GM19351 (cell line): ENCODE results near the gene NPIPA5.
"Not testable (repeated sequence)": the region's sequence is repeated elsewhere in the genome, so short reads cannot be mapped to it uniquely, and the experiment has no call there.

ENCODE experiments used
- ATAC-seq: cut with Tn5 transposase; IDR thresholded peaks from one replicate; pipeline ENCODE4 v1.9.1; 2021; ENCODE audit warnings: mild to moderate bottlenecking, moderate library complexity; ENCODE audit not compliant: unreplicated experiment

The NPIPA5 gene

GRCh38 chr16:15378194-15378593, at the start of gene NPIPA5:
TSS of gene NPIPA5 (minus strand) at chr16:15378294. CDS start at chr16:15378294, 0 bp downstream.
- not testable (repeated sequence) for ATAC-seq

GRCh38 chr16:15427648-15428239, 49.6 kb upstream of the NPIPA5 start:
- ATAC-seq, result no peak

DNA sequence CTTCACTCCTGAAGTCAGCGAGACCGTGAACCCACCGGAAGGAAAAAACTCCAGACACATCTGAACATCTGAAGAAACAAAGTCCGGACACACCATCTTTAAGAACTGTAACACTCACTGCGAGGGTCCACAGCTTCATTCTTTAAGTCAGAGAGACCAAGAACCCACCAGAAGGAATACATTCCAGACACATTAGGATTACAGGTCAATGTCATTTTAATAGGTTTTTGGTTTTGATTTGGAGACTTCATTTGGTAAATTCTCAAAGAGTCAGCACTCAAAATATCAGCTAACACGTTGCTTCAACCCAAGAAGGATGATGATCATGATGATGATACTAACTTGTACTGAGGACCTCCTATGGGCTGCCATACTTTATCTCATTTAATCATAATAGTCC, 48.7 kb upstream of the NPIPA5 start:
- no peak for ATAC-seq

- ATAC-seq, result no peak
Measured at GRCh38 chr16:15425861-15426260, 47.8 kb upstream of the NPIPA5 start.

DNA sequence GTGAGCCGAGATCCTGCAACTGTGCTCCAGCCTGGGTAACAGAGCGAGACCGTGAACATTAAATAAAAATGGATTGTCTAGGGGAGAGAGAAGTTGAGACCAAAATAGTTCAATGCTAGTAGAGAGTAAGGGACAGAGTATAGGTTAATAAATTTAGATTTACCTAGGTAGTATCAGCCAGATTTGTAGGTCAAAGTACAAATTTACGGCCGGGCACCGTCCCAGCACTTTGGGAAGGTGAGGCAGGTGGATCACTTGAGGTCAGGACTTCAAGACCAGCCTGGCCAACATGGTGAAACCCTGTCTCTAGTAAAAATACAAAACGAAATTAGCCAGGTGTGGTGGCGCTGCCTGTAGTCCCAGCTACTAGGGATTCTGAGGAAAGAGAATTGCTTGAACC, 44.1 kb upstream of the NPIPA5 start:
- no peak for ATAC-seq

DNA sequence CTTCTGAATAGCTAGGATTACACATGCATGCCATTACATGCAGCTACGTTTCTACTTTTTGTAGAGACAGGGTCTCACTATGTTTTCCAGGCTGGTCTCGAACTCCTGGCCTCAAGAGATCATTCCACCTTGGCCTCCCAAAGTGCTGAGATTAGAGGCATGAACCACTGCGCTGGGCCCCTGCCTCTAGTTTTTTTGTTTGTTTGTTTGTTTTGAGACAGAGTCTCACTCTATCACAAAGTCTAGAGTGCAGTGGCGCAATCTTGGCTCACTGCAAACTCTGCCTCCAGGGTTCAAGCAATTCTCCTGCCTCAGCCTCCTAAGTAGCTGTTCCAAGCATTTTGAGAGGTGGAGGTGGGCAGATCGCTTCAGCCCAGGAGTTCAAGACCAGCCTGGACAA, 43.6 kb upstream of the NPIPA5 start:
- not testable (repeated sequence) for ATAC-seq

DNA sequence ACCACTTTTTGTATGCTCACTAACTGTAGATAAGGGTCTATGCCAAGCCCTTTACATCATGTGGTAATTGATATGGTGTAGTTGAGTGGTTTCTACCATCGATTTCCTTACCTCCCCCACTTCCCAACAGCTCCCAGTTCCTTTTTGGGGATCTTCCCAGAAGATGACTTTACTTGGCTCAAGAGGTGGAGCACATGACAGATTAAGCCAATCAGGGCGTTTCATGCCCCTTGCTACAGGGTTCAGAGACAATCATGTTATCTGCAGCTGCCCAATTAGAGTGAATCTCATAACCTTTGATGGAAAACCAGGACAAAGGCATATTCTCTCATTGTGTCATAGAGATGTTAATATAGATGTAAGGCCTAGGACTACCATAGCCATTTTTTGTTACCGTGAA, 40.1 kb upstream of the NPIPA5 start:
- ATAC-seq, result no peak

GRCh38 chr16:15417197-15417596, 39.1 kb upstream of the NPIPA5 start:
- ATAC-seq, result no peak

DNA sequence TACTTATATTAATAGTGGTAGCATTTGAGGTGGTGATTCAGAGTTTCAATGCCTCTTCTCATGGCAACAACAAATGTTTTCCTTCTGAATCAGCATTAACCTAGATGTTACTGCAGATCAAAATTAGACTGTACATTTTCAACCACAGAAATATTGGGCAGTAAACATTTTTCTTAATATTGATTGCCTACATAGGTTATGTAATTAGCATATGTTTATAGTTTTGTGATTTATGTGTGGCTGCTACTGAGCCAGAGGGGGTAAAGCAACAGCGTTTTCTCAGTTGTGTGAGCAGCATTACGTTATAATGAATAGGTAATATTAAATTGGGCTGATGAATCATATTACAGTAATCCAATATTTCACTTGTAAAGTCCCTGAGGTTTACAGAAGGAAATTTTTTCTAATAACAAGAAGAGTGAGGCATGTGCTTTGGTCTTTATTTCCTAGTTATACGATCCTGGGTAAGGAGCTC, 37.5 kb upstream of the NPIPA5 start:
- ATAC-seq, result no peak

GRCh38 chr16:15409476-15409875, 31.4 kb upstream of the NPIPA5 start:
- ATAC-seq, result not testable (repeated sequence)

GRCh38 chr16:15407756-15408155, 29.7 kb upstream of the NPIPA5 start:
- ATAC-seq, result not testable (repeated sequence)

DNA sequence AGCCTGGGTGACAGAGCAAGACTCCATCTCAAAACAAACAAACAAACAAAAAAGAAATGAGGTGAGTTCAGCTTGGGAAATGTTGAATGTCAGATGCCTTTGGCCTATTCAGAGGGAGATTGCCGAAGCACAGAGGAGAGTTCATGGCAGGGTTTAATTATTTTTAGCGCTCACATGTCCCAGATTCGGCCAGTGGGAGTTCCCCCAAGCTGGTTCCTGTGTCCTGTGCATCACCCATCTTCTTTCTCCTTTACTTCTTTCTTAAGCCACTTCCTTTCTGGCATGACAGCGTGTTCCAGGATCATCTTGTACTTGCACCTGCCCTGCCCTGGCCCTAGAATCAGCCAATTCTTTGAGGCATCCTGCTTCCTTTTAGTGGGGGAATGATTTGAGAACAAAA, 26.7 kb upstream of the NPIPA5 start:
- no peak for ATAC-seq

GRCh38 chr16:15404091-15404490, 26.0 kb upstream of the NPIPA5 start:
- ATAC-seq, result not testable (repeated sequence)

DNA sequence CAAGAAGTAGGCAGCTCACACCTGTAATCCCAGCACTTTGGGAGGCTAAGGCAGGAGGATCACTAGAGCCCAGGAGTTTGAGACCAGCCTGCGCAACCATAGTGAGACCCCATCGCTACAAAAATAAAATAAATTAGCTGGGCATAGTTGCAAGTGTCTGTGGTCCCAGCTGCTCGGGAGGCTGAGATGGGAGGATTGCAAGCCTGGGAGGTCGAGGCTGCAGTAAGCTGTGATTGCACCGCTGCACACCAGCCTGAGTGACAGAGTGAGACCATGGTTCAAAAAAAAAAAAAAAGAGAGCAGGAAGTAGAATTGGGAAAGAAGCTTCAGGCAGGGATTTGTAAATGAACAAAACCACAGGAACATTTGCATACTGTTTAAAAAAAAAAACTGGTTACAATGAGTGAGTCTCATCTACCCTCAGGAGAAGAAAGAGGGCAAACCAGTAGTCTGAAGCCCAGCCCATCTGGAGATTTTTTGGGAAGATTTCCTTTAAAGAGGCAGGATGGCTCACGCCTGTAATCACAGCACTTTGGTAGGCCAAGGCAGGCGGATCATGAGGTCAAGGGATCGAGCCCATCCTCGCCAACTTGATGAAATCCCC, 25.4 kb upstream of the NPIPA5 start:
- no peak for ATAC-seq

- ATAC-seq, result no peak
Measured at GRCh38 chr16:15401972-15402371, 23.9 kb upstream of the NPIPA5 start.

DNA sequence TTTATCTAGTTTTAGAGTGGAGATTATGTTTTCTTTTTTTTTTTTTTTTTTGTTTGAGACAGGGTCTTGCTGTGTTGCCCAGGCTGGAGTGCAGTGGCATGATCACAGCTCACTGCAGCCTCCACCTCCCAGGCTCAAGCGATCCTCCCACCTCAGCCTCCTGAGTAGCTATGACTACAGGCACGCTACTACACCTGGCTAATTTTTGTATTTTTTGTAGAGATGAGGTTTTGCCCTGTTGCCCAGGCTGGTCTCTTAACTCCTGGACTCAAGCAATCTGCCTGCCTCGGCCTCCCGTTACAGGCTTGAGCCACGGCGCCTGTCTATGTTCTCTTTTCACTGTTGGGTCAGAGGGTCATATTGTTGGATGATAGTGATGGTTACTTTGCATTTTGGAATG, 22.2 kb upstream of the NPIPA5 start:
- ATAC-seq, result not testable (repeated sequence)

GRCh38 chr16:15399317-15399716, 21.2 kb upstream of the NPIPA5 start:
- ATAC-seq, result no peak

GRCh38 chr16:15398618-15399316, 20.7 kb upstream of the NPIPA5 start:
- no peak for ATAC-seq

- ATAC-seq, result no peak
Measured at GRCh38 chr16:15396948-15397594, 19.0 kb upstream of the NPIPA5 start.

DNA sequence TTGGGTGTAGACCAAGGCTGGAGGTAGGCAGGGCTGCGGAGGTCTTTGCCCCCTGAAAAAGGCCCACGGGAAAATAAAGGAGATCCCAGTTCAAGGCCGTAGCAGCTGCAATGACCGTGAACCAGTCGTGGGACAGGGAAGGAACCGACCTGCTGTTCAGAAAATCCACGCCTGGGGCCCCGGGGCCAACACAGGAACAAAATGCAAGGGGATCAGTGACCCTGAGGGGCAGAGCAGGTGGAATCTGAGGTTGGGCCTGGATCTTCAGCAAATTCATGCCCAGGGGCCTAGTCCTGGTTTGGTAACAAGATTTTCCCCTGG, 18.4 kb upstream of the NPIPA5 start:
- ATAC-seq, result not testable (repeated sequence)

- not testable (repeated sequence) for ATAC-seq
Measured at GRCh38 chr16:15395631-15396508, 17.8 kb upstream of the NPIPA5 start, which contains the start of gene MPV17L. TSS of gene MPV17L (plus strand) at chr16:15395754. CDS start at chr16:15395898, 144 bp downstream.
